K562 (cell line): ENCODE results near the gene ACP6. TPM values are rescaled to one million over a fixed set of nuclear protein-coding genes. Genes with fewer than 3 reads are reported as not detected.

Experiments used
- ARID2 ChIP-seq: fragments of 450-650 bp; IDR thresholded peaks from 2 replicates; pipeline ENCODE4 v1.6.1; 2017; ENCODE audit warnings: antibody characterized with exemption, mild to moderate bottlenecking
- ARNT ChIP-seq, 2 experiments: fragments of 450-650 bp; IDR thresholded peaks; 2 replicates each; pipeline ENCODE4 v1.6.1; 2016; ENCODE audit warnings: mild to moderate bottlenecking in 1 of 2
- CBX5 ChIP-seq: IDR thresholded peaks from 2 replicates; pipeline ENCODE4 v1.6.1; 2014; ENCODE audit warnings: low read depth, borderline replicate concordance
- CEBPG ChIP-seq, 3 experiments: fragments of 200-800 bp in 1 of 3; sonication (Bioruptor generic) in 1 of 3; sonication (generic) in 1 of 3; formaldehyde crosslinking in 1 of 3; IDR thresholded peaks in 2 of 3; conservative IDR thresholded peaks in 1 of 3; 2 replicates each; pipeline versions ENCODE4 v1.6.1 to v1.8.0; 2016 to 2022; ENCODE audit warnings: missing compliant biosample characterization in 2 of 3, missing genetic modification characterization in 2 of 3, mild to moderate bottlenecking in 1 of 3, missing genetic modification reagents in 1 of 3
- DACH1 ChIP-seq: fragments of 450-650 bp; IDR thresholded peaks from 2 replicates; pipeline ENCODE4 v1.6.1; 2018; ENCODE audit not compliant: partially characterized antibody
- E2F5 ChIP-seq: sonication (generic); formaldehyde crosslinking; IDR thresholded peaks from 2 replicates; pipeline ENCODE4 v1.8.0; 2022; ENCODE audit warnings: mild to moderate bottlenecking, missing genetic modification reagents
- MAFK ChIP-seq: IDR thresholded peaks from 2 replicates; pipeline ENCODE4 v1.6.1; 2011; ENCODE audit warnings: low read length, improper control_type of control experiment
- MED1 ChIP-seq: sonication (generic); formaldehyde crosslinking; IDR thresholded peaks from 2 replicates; pipeline ENCODE4 v1.8.1; 2023; ENCODE audit warnings: missing genetic modification reagents, borderline replicate concordance
- POLR2AphosphoS5 ChIP-seq: IDR thresholded peaks from 2 replicates; pipeline ENCODE4 v1.6.1; 2011; ENCODE audit warnings: mild to moderate bottlenecking, low read depth, low read length, moderate library complexity; ENCODE audit not compliant: control insufficient read depth, insufficient read depth
- RAD21 ChIP-seq, 2 experiments: fragments of 250-450 bp in 1 of 2; fragments of 450-650 bp in 1 of 2; sonication (Bioruptor Pico) in 1 of 2; formaldehyde crosslinking in 1 of 2; IDR thresholded peaks in 1 of 2; conservative IDR thresholded peaks in 1 of 2; 2 replicates each; pipeline versions ENCODE4 v1.4.0 to v1.8.0; 2020 to 2022; ENCODE audit warnings: mild to moderate bottlenecking in 2 of 2, moderate library complexity in 1 of 2
- RAD51 ChIP-seq: fragments of 450-650 bp; IDR thresholded peaks from 2 replicates; pipeline ENCODE4 v1.7.1; 2016; ENCODE audit warnings: low read depth, mild to moderate bottlenecking, borderline replicate concordance
- RB1 ChIP-seq: fragments of 450-650 bp; IDR thresholded peaks from 2 replicates; pipeline ENCODE4 v1.6.1; 2017; ENCODE audit warnings: low read depth, mild to moderate bottlenecking
- SMC3 ChIP-seq: conservative IDR thresholded peaks from 2 replicates; pipeline ENCODE4 v1.6.1; 2011; ENCODE audit warnings: low read depth, low read length, improper control_type of control experiment; ENCODE audit not compliant: insufficient read depth
- ZNF24 ChIP-seq: fragments of 450-650 bp; IDR thresholded peaks from 2 replicates; pipeline ENCODE4 v1.6.1; 2016
- polyA plus RNA-seq, 8 experiments: library from polyadenylated mRNA; depleted of rRNA in 4 of 8; stranded (reverse) in 5 of 8; unstranded in 3 of 8; fragments of >200 nt; fragmentation: Nextera tagmentation in 2 of 8; fragmentation: Illumina TruSeq in 1 of 8; extraction: Ambion mirVana in 2 of 8; extraction: Trizol in 1 of 8; gene quantifications; 2 replicates each; pipeline versions ENCODE4 v1.2.1 to v1.2.3, GENCODE V29; 2011 to 2014; ENCODE audit warnings: inconsistent platforms in 1 of 8, missing spikeins in 1 of 8
- total RNA-seq, 7 experiments: library from RNA; depleted of rRNA in 6 of 7; stranded (reverse); fragments of >200 nt in 6 of 7; fragmentation: Illumina TruSeq in 2 of 7; extraction: Trizol in 2 of 7; gene quantifications; 2 replicates each; pipeline versions ENCODE4 v1.2.1 to v1.2.3, GENCODE V29; 2011 to 2021; ENCODE audit warnings: low replicate concordance in 1 of 7
- TF ChIP-seq, protein P1 (sequence below), 2 experiments: fragments of 450-650 bp; formaldehyde crosslinking in 1 of 2; IDR thresholded peaks; 2 replicates each; pipeline versions ENCODE4 v1.4.0 to v1.6.1; 2014 to 2020; ENCODE audit warnings: mild to moderate bottlenecking in 2 of 2, borderline replicate concordance in 1 of 2, low read depth in 1 of 2

ACP6 gene
- total and polyA plus RNA-seq, 9 of the 15 experiments (the other 6 are each of a cell fraction or from before 2014, with no cell fraction given): 0.05 to 1.4 (median 0.49) TPM

DNA sequence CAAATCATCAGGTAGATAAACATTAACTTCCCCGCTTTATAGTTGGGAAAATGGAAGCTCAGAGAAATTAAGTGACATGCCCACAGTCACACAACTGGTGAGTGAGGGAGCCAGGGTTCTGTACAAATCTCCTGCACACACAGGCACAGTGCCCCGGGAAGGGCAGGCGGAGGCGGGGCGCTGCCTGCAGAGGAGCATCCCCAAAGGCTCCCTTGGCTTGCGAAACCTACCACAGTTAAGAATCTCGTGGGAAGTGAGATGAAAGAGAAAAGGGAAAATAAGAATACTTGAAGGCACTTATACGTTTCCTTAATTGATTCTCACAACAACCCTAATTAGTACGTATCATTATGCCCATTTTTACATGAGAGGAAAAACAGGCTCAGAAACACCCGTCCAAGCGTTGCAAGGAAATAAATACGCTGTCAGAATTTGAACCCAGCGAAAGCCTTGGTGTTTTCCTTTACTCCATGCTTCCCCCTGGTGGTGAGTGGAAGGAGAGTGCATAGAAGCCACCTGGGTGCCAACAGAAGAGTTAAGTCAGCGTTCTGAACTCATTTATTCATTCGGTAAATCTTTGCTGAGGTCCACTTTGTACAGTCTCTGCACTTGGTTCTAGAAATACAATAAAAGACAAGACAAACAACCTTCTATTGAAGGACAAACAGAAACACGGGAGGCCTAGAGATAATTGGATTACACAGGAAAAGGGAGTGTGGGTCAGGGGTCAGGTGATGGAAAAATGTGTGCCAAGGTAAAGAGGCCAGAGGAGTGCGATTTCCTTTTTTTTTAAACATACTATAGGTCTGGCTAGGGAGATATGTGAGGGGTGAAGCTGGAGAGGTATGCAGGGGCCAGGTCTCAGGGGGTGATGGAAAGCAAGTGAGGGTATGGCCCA is 28.4 kb downstream of the ACP6 start (continued):
- TF ChIP-seq, protein P1, sequence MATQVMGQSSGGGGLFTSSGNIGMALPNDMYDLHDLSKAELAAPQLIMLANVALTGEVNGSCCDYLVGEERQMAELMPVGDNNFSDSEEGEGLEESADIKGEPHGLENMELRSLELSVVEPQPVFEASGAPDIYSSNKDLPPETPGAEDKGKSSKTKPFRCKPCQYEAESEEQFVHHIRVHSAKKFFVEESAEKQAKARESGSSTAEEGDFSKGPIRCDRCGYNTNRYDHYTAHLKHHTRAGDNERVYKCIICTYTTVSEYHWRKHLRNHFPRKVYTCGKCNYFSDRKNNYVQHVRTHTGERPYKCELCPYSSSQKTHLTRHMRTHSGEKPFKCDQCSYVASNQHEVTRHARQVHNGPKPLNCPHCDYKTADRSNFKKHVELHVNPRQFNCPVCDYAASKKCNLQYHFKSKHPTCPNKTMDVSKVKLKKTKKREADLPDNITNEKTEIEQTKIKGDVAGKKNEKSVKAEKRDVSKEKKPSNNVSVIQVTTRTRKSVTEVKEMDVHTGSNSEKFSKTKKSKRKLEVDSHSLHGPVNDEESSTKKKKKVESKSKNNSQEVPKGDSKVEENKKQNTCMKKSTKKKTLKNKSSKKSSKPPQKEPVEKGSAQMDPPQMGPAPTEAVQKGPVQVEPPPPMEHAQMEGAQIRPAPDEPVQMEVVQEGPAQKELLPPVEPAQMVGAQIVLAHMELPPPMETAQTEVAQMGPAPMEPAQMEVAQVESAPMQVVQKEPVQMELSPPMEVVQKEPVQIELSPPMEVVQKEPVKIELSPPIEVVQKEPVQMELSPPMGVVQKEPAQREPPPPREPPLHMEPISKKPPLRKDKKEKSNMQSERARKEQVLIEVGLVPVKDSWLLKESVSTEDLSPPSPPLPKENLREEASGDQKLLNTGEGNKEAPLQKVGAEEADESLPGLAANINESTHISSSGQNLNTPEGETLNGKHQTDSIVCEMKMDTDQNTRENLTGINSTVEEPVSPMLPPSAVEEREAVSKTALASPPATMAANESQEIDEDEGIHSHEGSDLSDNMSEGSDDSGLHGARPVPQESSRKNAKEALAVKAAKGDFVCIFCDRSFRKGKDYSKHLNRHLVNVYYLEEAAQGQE (IDR thresholded peaks at IDR 0.05; ENCODE audit: borderline replicate concordance): peak; percentile 66; the same call in 1 of the 2 replicates
- TF ChIP-seq, protein P1 (CRISPR knock-in tag; IDR thresholded peaks at IDR 0.05; ENCODE audit: low read depth): no peak
- TF ChIP-seq SMC3 (peak; percentile 65), ZNF24 (no peak), MAFK (no peak), ARNT (IDR thresholded peaks at IDR 0.05) (0 out of 4 replicates have a peak, but pooled peaks of 1 of the 2 experiments have one; percentile 31), POLR2AphosphoS5 (no peak), RAD51 (no peak), CBX5 (no peak), CEBPG (CRISPR knock-in tag; IDR thresholded peaks at IDR 0.05) (no peak), CEBPG (tag; conservative IDR thresholded peaks at IDR 0.05 in 1 of 2, IDR thresholded peaks at IDR 0.05 in 1 of 2) (0 out of 4 replicates have a peak, but pooled peaks of 1 of the 2 experiments have one; percentile 30), MED1 (CRISPR knock-in tag) (no peak), RAD21 (CRISPR knock-in tag; conservative IDR thresholded peaks at IDR 0.05 in 1 of 2, IDR thresholded peaks at IDR 0.05 in 1 of 2) (peak; percentile 57 to 76), RB1 (0 out of 2 replicates have a peak, but pooled peaks have one; percentile 4), ARID2 (0 out of 2 replicates have a peak, but pooled peaks have one; percentile 6), DACH1 (no peak), E2F5 (CRISPR knock-in tag) (no peak)
